GM18498 (cell line): ENCODE results near the gene CD164.
"Not testable (repeated sequence)": the region's sequence is repeated elsewhere in the genome, so short reads cannot be mapped to it uniquely, and the experiment has no call there.

ENCODE experiments used
- ATAC-seq: cut with Tn5 transposase; IDR thresholded peaks from one replicate; pipeline ENCODE4 v1.9.1; 2021; ENCODE audit warnings: mild to moderate bottlenecking, moderate library complexity; ENCODE audit not compliant: unreplicated experiment

CD164 gene

DNA sequence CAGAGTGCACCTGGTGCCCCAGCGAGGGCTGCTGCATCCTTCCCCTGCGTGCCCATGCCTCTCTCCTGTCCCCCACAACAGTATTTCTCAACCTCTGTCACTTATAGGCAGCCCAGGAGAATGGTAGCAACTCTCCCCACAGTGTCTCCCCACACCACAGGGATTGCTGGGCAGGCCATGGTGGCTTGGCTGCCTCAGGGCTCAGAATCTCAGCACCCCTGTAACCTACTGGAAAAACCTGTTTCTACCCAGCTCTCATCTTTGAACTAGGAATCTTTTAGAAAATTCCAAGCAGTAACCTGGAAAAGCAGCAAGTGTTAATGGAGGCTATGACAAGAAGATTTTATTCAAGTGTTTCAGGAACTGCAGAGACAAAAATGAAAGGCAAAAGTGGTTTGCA lies 38.0 kb downstream of the CD164 start:
- ATAC-seq = no peak

GRCh38 chr6:109343518-109343917 lies 38.7 kb downstream of the CD164 start:
- no peak for ATAC-seq

DNA sequence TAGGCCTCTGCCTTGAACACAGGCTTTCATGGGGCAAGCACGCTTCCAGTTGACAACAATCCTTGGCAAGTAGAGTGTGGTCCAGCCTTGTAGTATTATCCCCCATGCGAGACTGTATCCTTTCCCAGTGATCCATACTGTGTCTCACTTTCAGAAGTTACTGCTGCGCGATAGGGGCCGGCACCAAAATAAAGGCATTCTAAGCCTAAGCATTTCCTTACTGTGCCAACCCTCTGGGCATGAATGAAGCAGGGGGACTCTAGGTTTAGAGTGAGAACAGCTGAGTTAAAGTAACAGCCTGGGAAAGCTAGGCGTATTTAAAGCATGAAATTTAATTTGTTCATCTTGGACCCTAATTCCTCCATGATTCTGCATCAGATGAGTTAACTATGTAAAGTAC lies 39.4 kb downstream of the CD164 start:
- no peak for ATAC-seq

DNA sequence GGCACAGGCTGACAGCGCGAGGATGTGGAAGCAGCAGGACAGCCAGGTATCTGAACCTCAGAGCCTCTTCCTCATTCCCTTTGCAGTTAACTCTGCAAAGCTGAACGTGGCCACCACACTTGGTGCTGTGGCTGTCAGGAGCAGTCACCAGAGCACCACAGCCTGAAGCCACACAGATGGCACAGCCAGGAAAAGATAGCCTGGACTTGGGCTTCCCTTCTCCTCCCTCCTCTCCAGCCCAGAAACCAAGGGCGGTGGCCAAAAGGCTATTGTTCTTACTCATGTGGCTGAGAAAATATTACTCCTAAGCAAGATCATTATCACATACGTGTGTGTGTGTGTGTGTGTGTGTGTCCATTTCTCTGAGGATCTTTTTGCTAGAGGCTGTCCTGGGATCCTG lies 39.8 kb downstream of the CD164 start:
- no peak for ATAC-seq

DNA sequence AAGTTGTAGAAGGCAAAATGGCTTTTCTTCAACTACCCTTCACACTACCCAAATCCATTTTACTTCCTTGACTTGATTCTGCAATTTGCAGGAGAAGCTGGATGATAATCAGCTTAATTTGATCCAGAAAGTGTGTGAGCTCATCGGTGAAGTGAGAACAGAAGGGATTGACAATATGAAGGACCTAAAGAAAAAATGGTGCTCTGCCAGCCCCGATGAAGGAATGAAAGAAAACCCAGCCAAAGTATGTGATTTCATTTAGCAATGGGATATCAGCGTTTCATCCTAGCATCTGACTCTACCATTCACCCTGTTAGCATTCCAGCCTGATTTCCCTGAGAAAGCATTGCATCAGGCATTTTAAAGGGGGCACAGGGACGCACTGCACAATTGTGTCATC lies 41.5 kb downstream of the CD164 start:
- ATAC-seq = no peak

GRCh38 chr6:109339906-109340678 lies 42.2 kb downstream of the CD164 start:
- ATAC-seq = no peak

GRCh38 chr6:109336221-109336961 lies 45.9 kb downstream of the CD164 start:
- ATAC-seq = no peak

- ATAC-seq = not testable (repeated sequence)
Measured at GRCh38 chr6:109333870-109334269, 48.4 kb downstream of the CD164 start.

DNA sequence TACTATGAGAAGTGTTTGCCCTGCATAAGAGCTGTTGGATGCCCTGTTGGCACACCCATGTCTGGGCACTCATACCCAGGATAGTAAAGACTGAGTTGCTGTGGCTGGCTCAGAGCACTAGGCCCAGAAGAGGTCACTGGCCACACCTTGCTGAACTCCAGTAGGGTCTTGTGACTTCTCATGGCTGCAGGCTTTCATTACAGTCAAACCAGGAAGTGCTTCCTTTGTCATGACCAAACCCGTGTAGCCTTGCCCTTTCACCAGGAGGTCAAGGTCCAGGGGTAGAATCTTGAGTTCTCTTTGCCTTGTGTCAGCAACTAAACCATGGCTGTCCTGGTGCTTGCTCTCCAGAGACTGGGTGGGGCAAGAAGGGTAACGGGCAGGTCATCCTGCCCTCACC lies 49.5 kb downstream of the CD164 start:
- ATAC-seq = no peak

GRCh38 chr6:109331081-109331480 lies 51.2 kb downstream of the CD164 start:
- ATAC-seq = no peak

- ATAC-seq = no peak
Measured at GRCh38 chr6:109330263-109330662, 52.0 kb downstream of the CD164 start.

- no peak for ATAC-seq
Measured at GRCh38 chr6:109328629-109329028, 53.6 kb downstream of the CD164 start.

DNA sequence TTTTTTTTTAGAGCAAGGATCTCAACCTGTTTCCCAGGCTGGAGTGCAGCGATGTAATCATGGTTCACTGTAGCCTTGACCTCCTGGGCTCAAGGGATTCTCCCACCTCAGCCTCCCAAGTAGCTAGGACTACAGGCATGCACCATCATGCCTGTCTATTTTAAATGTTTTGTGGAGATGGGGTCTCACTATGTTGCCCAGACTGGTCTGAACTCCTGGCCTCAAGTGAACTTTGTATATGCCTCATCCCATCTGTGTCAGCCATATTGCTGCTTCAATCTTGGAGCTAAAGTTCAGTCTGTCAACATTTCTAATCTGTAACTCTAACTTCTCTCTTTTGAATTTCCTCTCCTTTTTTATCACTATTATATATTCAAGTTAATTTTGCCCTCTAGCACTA lies 54.3 kb downstream of the CD164 start:
- no peak for ATAC-seq

DNA sequence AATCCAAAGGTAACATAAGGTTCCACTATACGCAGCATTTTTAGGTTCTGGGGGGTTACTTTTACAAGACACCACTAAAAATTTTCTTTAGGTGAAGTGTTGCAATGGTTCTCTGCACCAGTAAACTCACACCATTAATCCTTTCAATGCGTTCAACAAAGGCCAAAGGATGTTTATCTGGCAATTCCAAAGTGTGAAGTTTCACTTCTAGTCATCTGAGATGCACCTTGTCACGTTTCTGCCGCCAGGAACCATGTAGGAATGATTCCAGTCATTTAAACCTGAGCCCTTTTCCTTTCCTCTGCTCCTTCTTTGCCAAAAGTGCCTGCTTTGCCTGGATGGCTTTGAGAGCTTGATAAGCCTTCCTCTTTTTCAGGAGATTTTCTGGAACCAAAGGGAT lies 54.8 kb downstream of the CD164 start:
- ATAC-seq = no peak

DNA sequence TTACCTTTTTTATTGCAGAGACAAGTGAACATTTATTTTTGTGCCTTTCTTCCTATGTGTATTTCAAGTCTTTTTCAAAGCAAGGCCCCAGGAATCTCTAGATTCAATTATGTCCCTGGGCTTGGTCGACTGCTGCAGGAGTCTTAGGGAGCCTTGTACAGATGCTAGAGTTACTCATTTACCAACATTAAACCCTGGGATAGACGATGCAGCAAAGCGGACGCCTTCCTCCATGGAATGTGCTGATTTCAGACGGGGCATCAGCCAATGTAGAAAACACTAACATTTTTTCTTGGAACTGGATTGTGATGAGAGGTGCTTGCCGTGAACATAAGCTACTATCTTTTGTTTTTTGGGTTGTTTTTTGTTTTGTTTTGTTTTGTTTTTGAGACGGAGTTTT lies 55.9 kb downstream of the CD164 start:
- no peak for ATAC-seq

DNA sequence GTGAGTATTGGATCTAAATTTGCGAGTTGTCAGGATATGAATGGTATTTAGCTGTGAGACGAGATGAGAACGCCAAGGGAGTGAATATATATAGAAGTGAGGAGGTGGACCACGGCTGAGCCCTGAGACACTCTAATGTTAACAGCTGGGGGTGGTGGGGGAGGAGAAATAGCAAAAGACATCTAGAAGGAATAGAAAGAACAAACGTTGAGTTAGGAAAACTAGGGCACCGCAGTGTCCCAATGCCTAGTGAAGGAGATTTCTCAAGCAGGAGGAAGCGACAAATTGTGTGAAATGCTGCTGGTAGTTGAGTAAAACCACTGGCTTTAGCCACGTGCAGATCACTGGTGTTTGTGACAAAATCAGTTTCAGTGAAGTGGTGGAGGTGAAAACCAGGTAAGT lies 56.9 kb downstream of the CD164 start:
- no peak for ATAC-seq

DNA sequence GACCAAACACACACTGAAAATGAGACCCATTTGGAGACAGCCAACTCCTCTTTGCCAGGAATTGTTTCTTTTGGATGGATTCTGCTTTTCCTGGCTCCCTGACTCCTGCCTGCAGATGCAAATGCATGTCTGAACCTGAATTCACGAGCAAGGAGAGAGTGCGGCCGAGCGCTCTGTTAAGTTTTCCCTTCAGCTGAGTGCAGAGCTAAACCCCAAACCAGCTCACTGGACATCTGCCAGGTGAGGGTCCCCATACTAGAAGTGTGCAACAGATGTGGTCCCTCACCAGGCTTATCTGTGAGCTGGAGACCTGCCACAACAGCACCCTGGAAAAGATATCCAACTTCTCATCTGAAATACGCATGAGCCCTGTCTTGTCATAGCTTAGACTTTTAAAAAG lies 59.0 kb downstream of the CD164 start:
- ATAC-seq = no peak

- no peak for ATAC-seq
Measured at GRCh38 chr6:109322825-109323224, 59.4 kb downstream of the CD164 start.

GRCh38 chr6:109321752-109322151 lies 60.5 kb downstream of the CD164 start:
- ATAC-seq = no peak

- ATAC-seq = no peak
Measured at GRCh38 chr6:109320072-109320471, 62.2 kb downstream of the CD164 start.

GRCh38 chr6:109318328-109318876 lies 63.9 kb downstream of the CD164 start:
- no peak for ATAC-seq

GRCh38 chr6:109316909-109317308 lies 65.4 kb downstream of the CD164 start:
- no peak for ATAC-seq
